SK-N-SH (cell line): ENCODE measurements around the gene PTPA. TPM values are rescaled to one million over a fixed set of nuclear protein-coding genes. Genes with fewer than 3 reads are reported as not detected.

ENCODE experiments used
- CTCF ChIA-PET: fragments of 300-600, 350-600 bp; formaldehyde crosslinking; extraction: SDS; loops from one replicate; lab custom pipeline; 2021; lab: Yijun Ruan, JAX
- POLR2A ChIA-PET: fragments of 350-600 bp; sonication (Branson Sonifier 250); formaldehyde crosslinking; extraction: SDS; loops from one replicate; lab custom pipeline; 2020; ENCODE audit warnings: antibody characterized with exemption, inconsistent platforms; lab: Yijun Ruan, JAX
- DNase-seq: peaks from one replicate; pipeline ENCODE4 v3.0.0; 2012
- H2AFZ ChIP-seq: fragments of 200-600 bp; sonication (generic); 2 replicates; pipeline ENCODE4 v1.8.1; 2016; ENCODE audit warnings: antibody characterized with exemption, mild to moderate bottlenecking, low read depth
- H3F3A ChIP-seq: fragments of 200-600 bp; sonication (generic); replicated peaks from 2 replicates; pipeline ENCODE3; 2016; ENCODE audit warnings: antibody characterized with exemption, mild to moderate bottlenecking; ENCODE audit not compliant: insufficient read depth
- H3K27ac ChIP-seq, 2 experiments: fragments of 200-500 bp in 1 of 2; fragments of 200-600 bp in 1 of 2; sonication (Bioruptor generic) in 1 of 2; sonication (generic), shearing (Covaris generic) in 1 of 2; 2 replicates each; pipeline versions ENCODE4 v1.5.1 to v1.6.1; 2014 to 2016; ENCODE audit warnings: low read depth in 2 of 2, inconsistent platforms in 1 of 2, low read length in 1 of 2, mild to moderate bottlenecking in 1 of 2, mixed read lengths in 1 of 2
- H3K27me3 ChIP-seq: fragments of 200-600 bp; sonication (generic), shearing (Covaris generic); 2 replicates; pipeline ENCODE4 v1.6.1; 2016; ENCODE audit warnings: mixed run types; ENCODE audit not compliant: insufficient read depth
- H3K36me3 ChIP-seq, 2 experiments: fragments of 200-500 bp in 1 of 2; fragments of 200-600 bp in 1 of 2; sonication (Bioruptor generic) in 1 of 2; sonication (generic) in 1 of 2; replicated peaks in 1 of 2; 2 replicates each; pipeline versions ENCODE3 to v1.5.1; 2014 to 2016; ENCODE audit warnings: low read length in 1 of 2, mild to moderate bottlenecking in 1 of 2; ENCODE audit not compliant: insufficient read depth in 2 of 2, control insufficient read depth in 1 of 2
- H3K4me1 ChIP-seq, 2 experiments: fragments of 200-500 bp in 1 of 2; fragments of 200-600 bp in 1 of 2; sonication (Bioruptor generic) in 1 of 2; sonication (generic), shearing (Covaris generic) in 1 of 2; 2 replicates each; pipeline versions ENCODE4 v1.5.1 to v1.6.1; 2014 to 2016; ENCODE audit warnings: low read depth in 1 of 2, low read length in 1 of 2, mixed run types in 1 of 2; ENCODE audit not compliant: insufficient read depth in 2 of 2, control insufficient read depth in 1 of 2
- H3K4me2 ChIP-seq: fragments of 200-600 bp; sonication (generic), shearing (Covaris generic); 2 replicates; pipeline ENCODE4 v1.6.1; 2017; ENCODE audit warnings: mixed run types
- H3K4me3 ChIP-seq, 2 experiments: fragments of 200-500 bp in 1 of 2; fragments of 200-600 bp in 1 of 2; sonication (Bioruptor generic) in 1 of 2; sonication (generic), shearing (Covaris generic) in 1 of 2; 2 replicates each; pipeline versions ENCODE4 v1.5.1 to v1.8.1; 2014 to 2016; ENCODE audit warnings: low read depth in 2 of 2, inconsistent platforms in 1 of 2, low read length in 1 of 2, mild to moderate bottlenecking in 1 of 2, mixed read lengths in 1 of 2, moderate library complexity in 1 of 2
- H3K79me2 ChIP-seq: fragments of 200-600 bp; sonication (generic); 2 replicates; pipeline ENCODE4 v1.8.1; 2017; ENCODE audit warnings: mild to moderate bottlenecking; ENCODE audit not compliant: insufficient read depth
- H3K9ac ChIP-seq: fragments of 200-600 bp; sonication (generic); 2 replicates; pipeline ENCODE4 v1.6.1; 2017; ENCODE audit warnings: mixed run types
- H3K9me2 ChIP-seq: fragments of 200-600 bp; sonication (generic); 2 replicates; pipeline ENCODE4 v1.6.1; 2017; ENCODE audit warnings: mixed run types
- H3K9me3 ChIP-seq: fragments of 200-600 bp; sonication (generic); 2 replicates; pipeline ENCODE4 v1.6.1; 2017; ENCODE audit warnings: mixed run types, mild to moderate bottlenecking, moderate library complexity
- H4K20me1 ChIP-seq: fragments of 200-600 bp; sonication (generic); 2 replicates; pipeline ENCODE4 v1.6.1; 2017; ENCODE audit warnings: mild to moderate bottlenecking, mixed run types; ENCODE audit not compliant: insufficient read depth
- CHD2 ChIP-seq: fragments of 150-350 bp; IDR thresholded peaks from 2 replicates; pipeline ENCODE4 v1.6.1; 2018; ENCODE audit warnings: low read length; ENCODE audit not compliant: partially characterized antibody
- FOSL2 ChIP-seq: IDR thresholded peaks from 2 replicates; pipeline ENCODE4 v1.4.0; 2012; ENCODE audit warnings: low read depth, mild to moderate bottlenecking, moderate library complexity, borderline replicate concordance
- FOXJ3 ChIP-seq: sonication (generic); formaldehyde crosslinking; IDR thresholded peaks from 2 replicates; pipeline ENCODE4 v1.5.1; 2020; ENCODE audit warnings: mild to moderate bottlenecking, missing genetic modification reagents
- FOXM1 ChIP-seq: IDR thresholded peaks from 2 replicates; pipeline ENCODE4 v1.4.0; 2012; ENCODE audit warnings: low read depth, mild to moderate bottlenecking
- GATA2 ChIP-seq: sonication (generic); formaldehyde crosslinking; IDR thresholded peaks from 2 replicates; pipeline ENCODE4 v1.5.0; 2020; ENCODE audit warnings: mild to moderate bottlenecking, missing genetic modification reagents
- NRF1 ChIP-seq: IDR thresholded peaks from 2 replicates; pipeline ENCODE4 v1.6.1; 2012; ENCODE audit warnings: low read depth, mild to moderate bottlenecking, low read length
- RCOR1 ChIP-seq: fragments of 150-350 bp; IDR thresholded peaks from 2 replicates; pipeline ENCODE4 v1.6.1; 2017; ENCODE audit warnings: antibody characterized with exemption, low read length
- SMC3 ChIP-seq: IDR thresholded peaks from 2 replicates; pipeline ENCODE4 v1.6.1; 2012; ENCODE audit warnings: low read depth, low read length, improper control_type of control experiment
- TEAD4 ChIP-seq: IDR thresholded peaks from 2 replicates; pipeline ENCODE4 v1.4.0; 2012; ENCODE audit warnings: mild to moderate bottlenecking, borderline replicate concordance; ENCODE audit not compliant: insufficient read depth
- WGBS: methylation state at CpG from one replicate; pipeline ENCODE4 v1.1.6; 2017; ENCODE audit warnings: low lambda C conversion rate; 5-methylcytosine and 5-hydroxymethylcytosine counted together
- polyA plus RNA-seq, 3 experiments: library from polyadenylated mRNA; depleted of rRNA; stranded (reverse); fragments of >200 nt; gene quantifications; 2 replicates each; pipeline ENCODE4 v1.2.3, GENCODE V29; 2012
- TF ChIP-seq, protein P1 (sequence below): IDR thresholded peaks from 2 replicates; pipeline ENCODE4 v1.4.0; 2012; ENCODE audit warnings: low read depth, borderline replicate concordance
- TF ChIP-seq, protein P2 (sequence below): IDR thresholded peaks from 2 replicates; pipeline ENCODE4 v1.6.1; 2012; ENCODE audit warnings: mild to moderate bottlenecking, low read depth, low read length, moderate library complexity
- TF ChIP-seq, protein P3 (sequence below): fragments of 200-600 bp; sonication (generic); IDR thresholded peaks from 2 replicates; pipeline ENCODE4 v1.6.1; 2017; ENCODE audit warnings: antibody characterized with exemption, mild to moderate bottlenecking, moderate library complexity

The PTPA gene
- polyA plus RNA-seq, 1 of the 3 experiments (the other 2 are of a cell fraction), result 130 TPM

DNA sequence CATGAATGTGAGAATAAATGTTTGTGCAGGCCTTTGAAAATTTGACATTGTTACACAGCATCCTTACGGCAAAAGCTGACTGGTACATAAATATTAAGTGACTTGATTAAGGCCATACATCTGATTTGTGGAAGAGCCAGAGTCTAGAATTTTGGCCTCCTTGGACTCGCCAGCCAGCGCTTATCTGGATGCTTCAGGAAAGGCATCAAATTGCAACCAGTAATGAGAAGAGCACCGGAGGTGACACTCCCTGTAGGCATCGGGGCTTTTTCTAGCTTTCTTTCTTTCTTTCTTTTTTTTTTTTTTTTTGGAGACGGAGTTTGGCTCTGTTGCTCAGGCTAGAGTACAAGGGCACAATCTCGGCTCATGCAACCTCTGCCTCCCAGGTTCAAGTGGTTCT, 80.0 kb downstream of the PTPA start:
- Histone ChIP-seq H3K4me1 (no peaks in the 10 kb centered on the region), H4K20me1 (no peaks in the 10 kb centered on the region), H3K4me3 (no peak overlapping the region), H3K9me3 (no peaks in the 10 kb centered on the region), H3K79me2 (no peaks in the 10 kb centered on the region), H3K27ac (no peak overlapping the region), H3K9ac (no peak overlapping the region), H3K36me3 (no peaks in the 10 kb centered on the region), H3K27me3 (no peaks in the 10 kb centered on the region), H3K4me2 (no peak overlapping the region), H3F3A (no peaks in the 10 kb centered on the region), H2AFZ (no peak overlapping the region), H3K9me2 (no peaks in the 10 kb centered on the region)
- TF ChIP-seq NRF1, result no peak
- no peak for TF ChIP-seq FOXJ3 (CRISPR knock-in tag)
- TF ChIP-seq TEAD4, result no peak
- no peak for TF ChIP-seq FOXM1
- ChIA-PET POLR2A (interaction anchor here (0.7 to 2.3 kb wide), 2 partner anchors 13 to 486 kb away, joined by 3 to 5 read pairs; partner anchors contain the start of gene IER5L), CTCF (interaction anchor here (0.6 to 1.8 kb wide), 2 partner anchors 8 to 11 kb away, joined by 4 to 6 read pairs; no protein-coding TSS in a partner anchor)
- 86% methylated on average over 7 of the region's 7 CpGs for WGBS
- no peak for DNase-seq

DNA sequence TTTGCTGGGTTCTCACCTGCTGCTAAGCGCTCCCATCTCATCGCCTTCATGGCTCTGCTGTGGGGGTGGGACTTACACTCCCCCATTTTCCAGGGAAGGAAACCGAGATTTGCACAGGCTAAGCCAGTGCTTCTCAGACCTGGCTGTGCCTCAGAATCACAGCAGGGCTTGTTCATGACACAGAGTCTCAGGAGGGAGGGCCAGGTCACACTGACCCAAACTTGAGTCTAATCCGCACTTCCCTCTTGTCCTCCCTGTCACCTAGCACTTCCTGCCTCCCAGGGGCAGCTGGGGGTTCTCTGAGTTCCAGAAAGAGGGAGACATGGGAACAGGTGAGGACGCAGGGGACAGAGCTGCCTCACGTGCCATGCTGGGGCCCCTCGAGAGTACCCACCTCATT, 82.4 kb downstream of the PTPA start:
- Histone ChIP-seq H3K27me3 (no peaks in the 10 kb centered on the region), H3K79me2 (no peaks in the 10 kb centered on the region)
- no peak for TF ChIP-seq CHD2
- TF ChIP-seq, protein P1, sequence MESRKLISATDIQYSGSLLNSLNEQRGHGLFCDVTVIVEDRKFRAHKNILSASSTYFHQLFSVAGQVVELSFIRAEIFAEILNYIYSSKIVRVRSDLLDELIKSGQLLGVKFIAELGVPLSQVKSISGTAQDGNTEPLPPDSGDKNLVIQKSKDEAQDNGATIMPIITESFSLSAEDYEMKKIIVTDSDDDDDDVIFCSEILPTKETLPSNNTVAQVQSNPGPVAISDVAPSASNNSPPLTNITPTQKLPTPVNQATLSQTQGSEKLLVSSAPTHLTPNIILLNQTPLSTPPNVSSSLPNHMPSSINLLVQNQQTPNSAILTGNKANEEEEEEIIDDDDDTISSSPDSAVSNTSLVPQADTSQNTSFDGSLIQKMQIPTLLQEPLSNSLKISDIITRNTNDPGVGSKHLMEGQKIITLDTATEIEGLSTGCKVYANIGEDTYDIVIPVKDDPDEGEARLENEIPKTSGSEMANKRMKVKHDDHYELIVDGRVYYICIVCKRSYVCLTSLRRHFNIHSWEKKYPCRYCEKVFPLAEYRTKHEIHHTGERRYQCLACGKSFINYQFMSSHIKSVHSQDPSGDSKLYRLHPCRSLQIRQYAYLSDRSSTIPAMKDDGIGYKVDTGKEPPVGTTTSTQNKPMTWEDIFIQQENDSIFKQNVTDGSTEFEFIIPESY, result no peak
- no peak for TF ChIP-seq RCOR1
- no peak for TF ChIP-seq FOSL2
- TF ChIP-seq GATA2 (CRISPR knock-in tag), result no peak
- TF ChIP-seq, protein P2, sequence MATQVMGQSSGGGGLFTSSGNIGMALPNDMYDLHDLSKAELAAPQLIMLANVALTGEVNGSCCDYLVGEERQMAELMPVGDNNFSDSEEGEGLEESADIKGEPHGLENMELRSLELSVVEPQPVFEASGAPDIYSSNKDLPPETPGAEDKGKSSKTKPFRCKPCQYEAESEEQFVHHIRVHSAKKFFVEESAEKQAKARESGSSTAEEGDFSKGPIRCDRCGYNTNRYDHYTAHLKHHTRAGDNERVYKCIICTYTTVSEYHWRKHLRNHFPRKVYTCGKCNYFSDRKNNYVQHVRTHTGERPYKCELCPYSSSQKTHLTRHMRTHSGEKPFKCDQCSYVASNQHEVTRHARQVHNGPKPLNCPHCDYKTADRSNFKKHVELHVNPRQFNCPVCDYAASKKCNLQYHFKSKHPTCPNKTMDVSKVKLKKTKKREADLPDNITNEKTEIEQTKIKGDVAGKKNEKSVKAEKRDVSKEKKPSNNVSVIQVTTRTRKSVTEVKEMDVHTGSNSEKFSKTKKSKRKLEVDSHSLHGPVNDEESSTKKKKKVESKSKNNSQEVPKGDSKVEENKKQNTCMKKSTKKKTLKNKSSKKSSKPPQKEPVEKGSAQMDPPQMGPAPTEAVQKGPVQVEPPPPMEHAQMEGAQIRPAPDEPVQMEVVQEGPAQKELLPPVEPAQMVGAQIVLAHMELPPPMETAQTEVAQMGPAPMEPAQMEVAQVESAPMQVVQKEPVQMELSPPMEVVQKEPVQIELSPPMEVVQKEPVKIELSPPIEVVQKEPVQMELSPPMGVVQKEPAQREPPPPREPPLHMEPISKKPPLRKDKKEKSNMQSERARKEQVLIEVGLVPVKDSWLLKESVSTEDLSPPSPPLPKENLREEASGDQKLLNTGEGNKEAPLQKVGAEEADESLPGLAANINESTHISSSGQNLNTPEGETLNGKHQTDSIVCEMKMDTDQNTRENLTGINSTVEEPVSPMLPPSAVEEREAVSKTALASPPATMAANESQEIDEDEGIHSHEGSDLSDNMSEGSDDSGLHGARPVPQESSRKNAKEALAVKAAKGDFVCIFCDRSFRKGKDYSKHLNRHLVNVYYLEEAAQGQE, result no peak
- no peak for TF ChIP-seq FOXJ3 (CRISPR knock-in tag)
- TF ChIP-seq, protein P3, sequence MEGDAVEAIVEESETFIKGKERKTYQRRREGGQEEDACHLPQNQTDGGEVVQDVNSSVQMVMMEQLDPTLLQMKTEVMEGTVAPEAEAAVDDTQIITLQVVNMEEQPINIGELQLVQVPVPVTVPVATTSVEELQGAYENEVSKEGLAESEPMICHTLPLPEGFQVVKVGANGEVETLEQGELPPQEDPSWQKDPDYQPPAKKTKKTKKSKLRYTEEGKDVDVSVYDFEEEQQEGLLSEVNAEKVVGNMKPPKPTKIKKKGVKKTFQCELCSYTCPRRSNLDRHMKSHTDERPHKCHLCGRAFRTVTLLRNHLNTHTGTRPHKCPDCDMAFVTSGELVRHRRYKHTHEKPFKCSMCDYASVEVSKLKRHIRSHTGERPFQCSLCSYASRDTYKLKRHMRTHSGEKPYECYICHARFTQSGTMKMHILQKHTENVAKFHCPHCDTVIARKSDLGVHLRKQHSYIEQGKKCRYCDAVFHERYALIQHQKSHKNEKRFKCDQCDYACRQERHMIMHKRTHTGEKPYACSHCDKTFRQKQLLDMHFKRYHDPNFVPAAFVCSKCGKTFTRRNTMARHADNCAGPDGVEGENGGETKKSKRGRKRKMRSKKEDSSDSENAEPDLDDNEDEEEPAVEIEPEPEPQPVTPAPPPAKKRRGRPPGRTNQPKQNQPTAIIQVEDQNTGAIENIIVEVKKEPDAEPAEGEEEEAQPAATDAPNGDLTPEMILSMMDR, result no peak
- TF ChIP-seq SMC3, result no peak
- TF ChIP-seq, all 33 proteins: peak for 0
- Histone ChIP-seq H3K36me3 (no peaks in the 10 kb centered on the region), H4K20me1 (no peaks in the 10 kb centered on the region), H3K9ac (no peak overlapping the region), H3K9me3 (no peaks in the 10 kb centered on the region), H3K27ac (no peak overlapping the region), H2AFZ (no peak overlapping the region), H3F3A (no peaks in the 10 kb centered on the region), H3K9me2 (no peaks in the 10 kb centered on the region), H3K4me1 (peaks cover 0 to 5% of the 10 kb centered on the region in 2 experiments; a peak in 1 of 4 replicates), H3K4me3 (no peak overlapping the region), H3K4me2 (no peak overlapping the region)
- no peak for DNase-seq
- WGBS, result 87% methylated on average over 4 of the region's 7 CpGs
- POLR2A ChIA-PET, result no interaction called here
- CTCF ChIA-PET, result no interaction called here
